Common myeloid progenitor, CD34-positive (primary cell): ENCODE results near the gene EFTUD2.
A peak's percentile ranks its signal among the peaks of the same experiment; 100 is the strongest.

ENCODE experiments used
- CTCF ChIA-PET: fragments of 350-600 bp; sonication (Branson Sonifier 250); formaldehyde crosslinking; loops from one replicate; lab custom pipeline; 2021; ENCODE audit warnings: antibody characterized with exemption; lab: Charles Lee
- POLR2A ChIA-PET: fragments of 350-600 bp; sonication (Branson Sonifier 250); formaldehyde crosslinking; loops from one replicate; lab custom pipeline; 2021; ENCODE audit warnings: antibody characterized with exemption; lab: Charles Lee
- DNase-seq, 3 donors: peaks; one replicate each; pipeline versions ENCODE4 v3.0.0 to v3.0.0-alpha.2; 2013
- H3K27ac ChIP-seq, 2 experiments: 1 replicate in 1 of 2; 2 replicates in 1 of 2; pipeline ENCODE4 v1.7.0; 2013; ENCODE audit warnings: inconsistent platforms in 2 of 2, low read length in 2 of 2, mild to moderate bottlenecking in 2 of 2, low read depth in 1 of 2, moderate library complexity in 1 of 2; ENCODE audit not compliant: severe bottlenecking in 2 of 2, insufficient read depth in 1 of 2, poor library complexity in 1 of 2
- H3K27me3 ChIP-seq, 5 experiments: replicated peaks in 2 of 5; 1 replicate in 3 of 5; 2 replicates in 2 of 5; pipeline versions ENCODE4 v1.6.1 to v1.7.0; 2013; ENCODE audit warnings: low read length in 4 of 5, mild to moderate bottlenecking in 2 of 5, moderate library complexity in 2 of 5, inconsistent platforms in 1 of 5; ENCODE audit not compliant: insufficient read depth in 5 of 5, control insufficient read depth in 4 of 5
- H3K36me3 ChIP-seq, 4 experiments: 1 replicate in 2 of 4; 2 replicates in 2 of 4; pipeline versions ENCODE4 v1.6.1 to v1.7.0; 2013; ENCODE audit warnings: low read length in 3 of 4, control low read depth in 1 of 4, mild to moderate bottlenecking in 1 of 4; ENCODE audit not compliant: control insufficient read depth in 4 of 4, insufficient read depth in 4 of 4
- H3K4me1 ChIP-seq, 4 experiments: 1 replicate in 3 of 4; 2 replicates in 1 of 4; pipeline versions ENCODE4 v1.6.1 to v1.7.1; 2013; ENCODE audit warnings: low read length in 3 of 4, mild to moderate bottlenecking in 3 of 4, control low read depth in 1 of 4, inconsistent platforms in 1 of 4, moderate library complexity in 1 of 4; ENCODE audit not compliant: control insufficient read depth in 4 of 4, insufficient read depth in 4 of 4; ENCODE audit errors: control extremely low read depth in 1 of 4
- H3K4me3 ChIP-seq, 7 experiments: 1 replicate in 4 of 7; 2 replicates in 3 of 7; pipeline versions ENCODE4 v1.5.1 to v1.7.0; 2013; ENCODE audit warnings: mild to moderate bottlenecking in 7 of 7, low read length in 6 of 7, moderate library complexity in 6 of 7, inconsistent platforms in 2 of 7, low read depth in 2 of 7, control low read depth in 1 of 7; ENCODE audit not compliant: insufficient read depth in 4 of 7, control insufficient read depth in 1 of 7; ENCODE audit errors: extremely low read depth in 1 of 7
- H3K9me3 ChIP-seq, 5 experiments: 1 replicate in 4 of 5; 2 replicates in 1 of 5; pipeline versions ENCODE4 v1.6.1 to v1.7.1; 2013; ENCODE audit warnings: low read length in 4 of 5, mild to moderate bottlenecking in 2 of 5, inconsistent platforms in 1 of 5, low read depth in 1 of 5, moderate library complexity in 1 of 5; ENCODE audit not compliant: control insufficient read depth in 4 of 5, insufficient read depth in 2 of 5; ENCODE audit errors: control extremely low read depth in 1 of 5
- WGBS: methylation state at CpG from one replicate; pipeline ENCODE4 v1.1.5; 2013; ENCODE audit not compliant: insufficient coverage; 5-methylcytosine and 5-hydroxymethylcytosine counted together

Gene EFTUD2

DNA sequence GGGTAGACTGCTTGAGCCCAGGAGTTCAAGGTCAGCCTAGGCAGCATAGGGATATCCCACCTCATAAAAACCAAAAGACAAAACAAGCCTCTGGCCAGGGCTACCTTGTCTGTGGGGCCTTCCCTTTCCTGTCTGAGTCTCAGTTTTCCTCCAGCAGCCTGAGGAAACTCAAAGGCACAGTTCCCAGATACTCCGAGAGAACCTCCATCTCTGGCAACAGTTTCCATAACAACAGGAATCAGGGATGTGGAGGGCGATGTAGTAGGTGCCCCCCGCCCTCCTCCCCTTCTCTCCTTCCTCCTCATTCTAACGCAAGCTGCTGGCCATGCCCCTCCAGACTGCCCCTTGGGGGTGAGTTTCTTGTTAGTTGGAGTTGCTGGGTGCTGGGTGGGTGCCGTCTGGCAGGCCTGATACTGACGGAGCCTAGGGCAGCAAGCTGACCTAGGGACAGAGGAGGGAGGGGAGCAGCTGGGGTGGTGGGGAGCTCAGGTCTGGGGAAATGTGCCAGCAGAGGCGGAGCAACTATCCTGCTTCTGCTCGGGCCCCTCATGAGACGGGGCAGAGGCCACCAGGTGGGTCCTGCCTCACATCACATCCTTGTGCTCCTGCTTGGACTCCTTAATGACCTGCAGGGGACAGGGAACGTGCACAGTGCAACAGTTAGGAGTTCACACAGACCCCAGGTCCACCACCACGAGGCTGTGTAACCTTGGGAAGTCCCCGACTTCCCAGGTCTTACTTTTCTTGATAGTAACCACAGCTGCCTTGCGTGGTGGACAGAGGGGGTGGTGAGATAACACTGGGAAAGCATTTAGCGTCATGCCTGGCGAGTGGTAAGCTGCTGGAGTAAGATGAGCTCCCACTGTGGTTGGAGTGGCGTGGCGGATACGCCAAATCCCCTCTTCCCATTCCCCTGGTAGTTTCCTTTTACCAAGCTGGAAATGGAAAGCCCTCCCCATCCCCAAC, 7.8 kb upstream of the EFTUD2 start:
- POLR2A ChIA-PET, result no interaction called here
- WGBS, result 94% methylated on average over 10 of the region's 18 CpGs

DNA sequence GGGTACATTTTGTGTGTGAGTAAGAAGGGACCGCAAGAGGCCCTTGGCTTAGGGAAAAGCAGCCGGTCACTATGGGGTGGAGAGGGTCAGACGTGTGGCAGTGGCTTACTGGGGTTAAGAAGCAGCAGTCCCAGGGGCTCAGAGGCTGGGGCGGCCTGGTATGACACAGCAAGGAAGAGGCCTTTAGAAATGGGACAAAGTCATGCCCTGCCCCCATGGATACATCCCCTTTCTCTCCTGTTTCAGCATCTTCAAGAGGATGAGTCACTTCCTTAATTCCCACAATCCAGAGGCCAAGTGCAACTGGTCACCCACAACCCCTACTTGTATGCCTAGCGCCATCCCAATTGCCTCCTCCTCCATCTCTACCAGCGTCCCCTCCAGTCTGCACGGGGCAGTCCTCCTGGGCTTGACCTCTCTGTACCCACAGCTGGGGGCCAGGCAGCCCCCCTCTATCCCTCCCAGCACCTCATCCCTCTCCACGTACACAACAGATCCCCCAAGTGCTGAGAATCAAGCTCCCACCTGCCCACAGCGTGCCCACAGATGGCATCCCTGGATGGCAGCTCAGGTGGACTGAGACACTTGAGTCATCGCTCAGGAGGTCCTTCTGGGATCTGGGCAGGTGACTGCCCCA, 6.9 kb upstream of the EFTUD2 start:
- ChIA-PET CTCF (no interaction called here), POLR2A (no interaction called here)
- 93% methylated on average over 10 of the region's 10 CpGs for WGBS
- Histone ChIP-seq H3K4me1 (peaks cover 2 to 10% (median 5%) of the 10 kb centered on the region in 4 experiments), H3K36me3 (no peaks in the 10 kb centered on the region), H3K27me3 (peaks cover 0 to 14% (median 1%) of the 10 kb centered on the region in 5 experiments), H3K4me3 (no peak overlapping the region), H3K27ac (no peak overlapping the region), H3K9me3 (no peaks in the 10 kb centered on the region)
- DNase-seq, result no peak

More for the DNA sequence above, 7.8 kb upstream of the EFTUD2 start:
- peak in 2 of 3 donors; percentile 44 to 54 for DNase-seq
- H3K27ac ChIP-seq, result no peak overlapping the region
- H3K4me1 ChIP-seq, result peaks cover 0 to 15% (median 9%) of the 10 kb centered on the region in 4 experiments
- no peaks in the 10 kb centered on the region for H3K9me3 ChIP-seq
- H3K27me3 ChIP-seq, result peaks cover 0 to 23% (median 8%) of the 10 kb centered on the region in 5 experiments
- H3K4me3 ChIP-seq, result no peak overlapping the region
- CTCF ChIA-PET, result interaction anchor here (0.8 to 1.5 kb wide), 3 partner anchors 11 to 91 kb away, joined by 3 to 5 read pairs (median 3); no protein-coding TSS in a partner anchor
- no peaks in the 10 kb centered on the region for H3K36me3 ChIP-seq

DNA sequence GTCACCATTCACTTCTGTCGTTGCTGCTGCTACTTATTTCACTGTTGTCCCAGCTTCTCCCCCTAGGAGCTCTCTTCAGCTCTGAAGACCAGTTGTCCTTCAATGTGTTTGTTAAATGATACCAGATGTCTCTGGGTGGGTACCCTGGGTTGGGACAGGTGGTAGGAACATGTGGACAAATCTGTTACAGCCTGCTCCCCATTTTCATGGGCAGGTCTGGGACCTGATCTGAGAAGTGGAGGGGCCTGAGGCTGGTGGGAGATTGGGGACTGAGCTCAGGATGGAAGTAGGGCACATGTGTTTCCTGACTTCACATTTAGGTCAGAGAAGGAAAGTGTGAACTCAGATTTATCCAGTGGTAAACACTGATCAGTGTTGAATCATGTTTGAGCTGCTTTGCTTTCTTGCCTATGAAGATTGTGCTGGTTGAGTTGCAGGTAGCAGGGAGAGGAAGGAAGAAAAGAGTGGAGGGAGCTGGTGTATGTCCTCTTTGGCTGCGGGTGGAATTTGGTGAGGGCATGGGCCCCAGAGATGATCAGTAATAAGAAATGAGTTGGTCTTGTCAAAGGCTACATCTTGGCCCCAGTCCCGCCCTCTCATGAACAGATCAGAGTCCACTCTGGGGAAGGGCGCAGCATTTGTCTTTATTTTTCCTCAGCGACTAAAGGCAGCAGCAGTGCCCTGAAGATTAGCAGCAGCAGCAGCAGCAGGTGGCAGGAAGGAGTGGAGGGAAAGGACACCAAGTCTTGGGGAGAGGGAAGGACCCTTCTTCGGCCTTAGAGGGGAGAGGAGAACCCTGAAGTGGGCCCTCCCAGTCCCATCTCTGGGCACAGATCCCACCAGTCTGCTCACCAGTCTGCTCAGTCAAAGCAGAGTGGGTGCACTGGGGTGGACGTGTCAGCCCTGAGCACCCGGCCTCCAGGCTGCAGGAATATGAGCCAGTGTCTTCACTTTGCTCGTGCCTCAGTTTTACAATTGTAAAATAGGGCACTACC, 6.1 kb upstream of the EFTUD2 start:
- no peak for DNase-seq

DNA sequence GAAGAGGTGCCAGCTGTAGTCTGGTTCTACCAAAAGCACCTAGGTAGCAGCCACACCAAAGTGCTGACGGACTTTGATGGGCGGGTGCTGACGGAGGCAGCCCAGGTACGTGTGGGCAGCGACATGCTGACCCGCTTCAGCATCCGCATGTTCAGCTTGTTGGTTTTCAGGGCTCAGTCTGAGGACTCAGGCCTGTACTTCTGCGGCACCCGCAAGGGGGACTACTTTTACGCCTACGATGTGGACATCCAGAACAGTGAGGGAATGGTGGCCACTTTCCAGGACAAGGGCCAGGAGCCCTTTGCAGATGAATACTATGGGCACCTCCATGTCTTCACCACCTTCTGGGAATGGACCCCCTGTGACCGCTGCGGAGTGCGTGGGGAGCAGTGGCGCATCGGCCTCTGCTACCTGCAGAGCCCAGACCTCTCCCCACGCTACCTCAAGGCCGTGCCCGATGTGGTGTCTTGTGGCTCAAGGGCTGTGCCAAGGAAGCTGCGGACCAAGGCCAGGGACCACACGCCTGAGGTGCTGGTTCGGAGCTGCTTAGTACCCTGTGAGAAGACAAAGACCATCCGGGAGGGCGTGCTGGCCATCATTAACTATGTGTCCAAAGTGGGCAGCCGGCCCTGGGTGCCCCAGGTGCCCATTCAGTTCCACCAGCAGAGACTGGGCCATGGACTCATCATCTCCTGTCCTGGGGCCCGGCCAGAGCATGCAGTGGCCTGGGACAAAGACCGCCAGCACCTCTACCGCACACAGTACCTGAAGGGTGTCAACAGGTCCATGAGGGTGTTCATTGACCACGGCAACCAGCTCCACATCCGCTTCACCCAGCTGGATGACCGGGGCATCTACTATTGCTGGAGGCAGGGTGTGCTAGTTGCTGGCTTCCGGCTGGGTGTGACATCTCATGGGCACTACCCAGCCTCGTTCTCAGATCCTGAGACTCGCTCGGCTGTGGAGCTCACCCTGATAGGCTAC, 5.0 kb upstream of the EFTUD2 start:
- Histone ChIP-seq H3K36me3 (no peaks in the 10 kb centered on the region), H3K4me1 (peaks cover 6 to 26% (median 17%) of the 10 kb centered on the region in 4 experiments), H3K9me3 (no peaks in the 10 kb centered on the region), H3K4me3 (no peak overlapping the region), H3K27ac (no peak overlapping the region), H3K27me3 (no peaks in the 10 kb centered on the region)
- POLR2A ChIA-PET, result no interaction called here
- 98% methylated on average over 34 of the region's 35 CpGs for WGBS
- no peak for DNase-seq
- CTCF ChIA-PET, result interaction anchor here (0.8 to 2.1 kb wide), 7 partner anchors 8 to 117 kb away, joined by 3 to 8 read pairs (median 3); no protein-coding TSS in a partner anchor

More for the DNA sequence above, 6.1 kb upstream of the EFTUD2 start:
- CTCF ChIA-PET, result interaction anchor here (0.8 to 2.1 kb wide), 5 partner anchors 13 to 116 kb away, joined by 3 to 8 read pairs (median 3); no protein-coding TSS in a partner anchor
- 92% methylated on average over 8 of the region's 9 CpGs for WGBS
- Histone ChIP-seq H3K36me3 (no peaks in the 10 kb centered on the region), H3K9me3 (no peaks in the 10 kb centered on the region), H3K27ac (no peak overlapping the region), H3K27me3 (peaks cover 0 to 6% (median 0%) of the 10 kb centered on the region in 5 experiments), H3K4me1 (peaks cover 4 to 17% (median 10%) of the 10 kb centered on the region in 4 experiments), H3K4me3 (no peak overlapping the region)
- POLR2A ChIA-PET, result no interaction called here

DNA sequence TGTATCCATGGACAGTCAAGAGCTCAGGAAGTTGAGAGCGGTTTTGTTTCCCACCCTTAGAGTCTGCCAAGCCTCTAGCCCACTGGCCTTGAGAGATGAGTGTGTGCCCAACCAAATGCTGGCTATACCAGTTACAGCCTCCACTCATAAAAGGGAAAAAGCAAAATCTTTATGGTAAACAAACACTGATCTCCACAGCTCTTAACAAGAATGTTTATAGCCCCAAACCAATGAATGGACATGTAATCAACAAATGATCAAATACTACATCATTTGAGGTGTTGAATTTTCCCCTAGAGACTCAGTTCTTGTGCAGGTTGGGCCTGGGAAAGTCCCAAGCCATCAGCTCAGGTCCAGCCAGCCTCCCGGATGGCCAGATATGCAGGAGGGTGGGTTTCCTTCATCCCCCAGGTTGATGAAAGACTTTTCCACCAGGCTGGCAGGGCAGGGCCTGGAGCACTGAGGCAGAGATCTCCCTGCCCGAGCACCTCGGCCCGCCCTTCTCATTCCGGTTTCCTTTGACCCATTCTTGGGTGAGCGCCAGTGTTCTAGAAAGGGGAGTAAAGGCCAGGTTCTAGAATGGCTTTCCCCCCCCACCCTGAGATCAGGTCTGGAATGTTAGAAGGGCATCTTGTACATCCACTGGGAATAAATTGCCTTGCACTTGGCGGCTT, 3.9 kb upstream of the EFTUD2 start:
- POLR2A ChIA-PET, result no interaction called here

More for the DNA sequence above, 3.9 kb upstream of the EFTUD2 start:
- H3K36me3 ChIP-seq, result no peaks in the 10 kb centered on the region
- H3K27ac ChIP-seq, result no peak overlapping the region
- H3K4me3 ChIP-seq, result no peak overlapping the region
- CTCF ChIA-PET, result interaction anchor here (0.7 to 2.1 kb wide), 7 partner anchors 9 to 118 kb away, joined by 3 to 6 read pairs (median 4); partner anchors contain the start of gene GFAP
- H3K9me3 ChIP-seq, result no peaks in the 10 kb centered on the region
- H3K27me3 ChIP-seq, result no peaks in the 10 kb centered on the region
- H3K4me1 ChIP-seq, result peaks cover 10 to 30% (median 24%) of the 10 kb centered on the region in 4 experiments
- no peak for DNase-seq
- WGBS, result 96% methylated on average over 7 of the region's 8 CpGs
